ENCODE data around the gene RHD.
A peak's percentile ranks its signal among the peaks of the same experiment; 100 is the strongest.
"Not testable (repeated sequence)": the region's sequence is repeated elsewhere in the genome, so short reads cannot be mapped to it uniquely, and the experiment has no call there.

The RHD gene

DNA sequence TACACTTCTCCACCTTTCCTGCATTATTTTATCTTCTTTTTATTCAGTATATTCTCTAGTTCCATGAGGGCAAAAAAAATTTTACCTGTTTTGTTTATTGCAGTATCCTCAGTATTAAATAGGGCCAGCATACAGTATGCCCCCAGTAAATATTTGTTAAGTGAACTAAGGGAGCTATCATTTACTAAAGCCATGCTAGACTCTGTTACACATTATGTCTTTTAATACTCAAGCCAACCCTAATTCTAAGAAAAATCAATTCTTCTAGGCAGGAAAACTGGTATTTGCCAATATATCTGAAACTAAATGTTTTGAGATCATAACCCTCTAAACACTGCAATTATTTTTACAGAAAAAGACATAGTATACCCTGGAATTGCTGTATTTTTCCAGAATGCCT, 84.1 kb downstream of the RHD start:
- TF ChIP-seq, protein P1, sequence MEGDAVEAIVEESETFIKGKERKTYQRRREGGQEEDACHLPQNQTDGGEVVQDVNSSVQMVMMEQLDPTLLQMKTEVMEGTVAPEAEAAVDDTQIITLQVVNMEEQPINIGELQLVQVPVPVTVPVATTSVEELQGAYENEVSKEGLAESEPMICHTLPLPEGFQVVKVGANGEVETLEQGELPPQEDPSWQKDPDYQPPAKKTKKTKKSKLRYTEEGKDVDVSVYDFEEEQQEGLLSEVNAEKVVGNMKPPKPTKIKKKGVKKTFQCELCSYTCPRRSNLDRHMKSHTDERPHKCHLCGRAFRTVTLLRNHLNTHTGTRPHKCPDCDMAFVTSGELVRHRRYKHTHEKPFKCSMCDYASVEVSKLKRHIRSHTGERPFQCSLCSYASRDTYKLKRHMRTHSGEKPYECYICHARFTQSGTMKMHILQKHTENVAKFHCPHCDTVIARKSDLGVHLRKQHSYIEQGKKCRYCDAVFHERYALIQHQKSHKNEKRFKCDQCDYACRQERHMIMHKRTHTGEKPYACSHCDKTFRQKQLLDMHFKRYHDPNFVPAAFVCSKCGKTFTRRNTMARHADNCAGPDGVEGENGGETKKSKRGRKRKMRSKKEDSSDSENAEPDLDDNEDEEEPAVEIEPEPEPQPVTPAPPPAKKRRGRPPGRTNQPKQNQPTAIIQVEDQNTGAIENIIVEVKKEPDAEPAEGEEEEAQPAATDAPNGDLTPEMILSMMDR (IDR thresholded peaks at IDR 0.05; ENCODE audit: unreplicated experiment in 3 of 3) = no peak
- no peak overlapping the region for H3K4me3 Mint-ChIP-seq
- no peaks in the 10 kb centered on the region for H3K9me3 Mint-ChIP-seq
- H3K27me3 Mint-ChIP-seq (ENCODE audit: low read depth) = no peaks in the 10 kb centered on the region
- no peaks in the 10 kb centered on the region for H3K4me1 Mint-ChIP-seq
- H3K27ac Mint-ChIP-seq = no peak overlapping the region
- peaks cover 60% of the 10 kb centered on the region for H3K36me3 Mint-ChIP-seq (ENCODE audit: low read depth)

GRCh38 chr1:25356848-25357247, 84.5 kb downstream of the RHD start:
- TF ChIP-seq, protein P1 (IDR thresholded peaks at IDR 0.05; ENCODE audit: unreplicated experiment in 3 of 3) = no peak
- no peaks in the 10 kb centered on the region for H3K27me3 Mint-ChIP-seq (ENCODE audit: low read depth)
- H3K4me1 Mint-ChIP-seq = peaks cover 2% of the 10 kb centered on the region
- H3K9me3 Mint-ChIP-seq = no peaks in the 10 kb centered on the region
- no peak overlapping the region for H3K27ac Mint-ChIP-seq
- no peak overlapping the region for H3K4me3 Mint-ChIP-seq
- peaks cover 63% of the 10 kb centered on the region for H3K36me3 Mint-ChIP-seq (ENCODE audit: low read depth)

GRCh38 chr1:25360596-25361581, 88.6 kb downstream of the RHD start:
- TF ChIP-seq, protein P1 (IDR thresholded peaks at IDR 0.05; ENCODE audit: unreplicated experiment in 3 of 3) = no peak
- no peak overlapping the region for H3K4me3 Mint-ChIP-seq
- no peaks in the 10 kb centered on the region for H3K27me3 Mint-ChIP-seq (ENCODE audit: low read depth)
- no peaks in the 10 kb centered on the region for H3K9me3 Mint-ChIP-seq
- H3K36me3 Mint-ChIP-seq (ENCODE audit: low read depth) = peaks cover 48% of the 10 kb centered on the region
- H3K27ac Mint-ChIP-seq = peak overlapping the region; percentile 9 to 87 (median 74)
- H3K4me1 Mint-ChIP-seq = peaks cover 7% of the 10 kb centered on the region

DNA sequence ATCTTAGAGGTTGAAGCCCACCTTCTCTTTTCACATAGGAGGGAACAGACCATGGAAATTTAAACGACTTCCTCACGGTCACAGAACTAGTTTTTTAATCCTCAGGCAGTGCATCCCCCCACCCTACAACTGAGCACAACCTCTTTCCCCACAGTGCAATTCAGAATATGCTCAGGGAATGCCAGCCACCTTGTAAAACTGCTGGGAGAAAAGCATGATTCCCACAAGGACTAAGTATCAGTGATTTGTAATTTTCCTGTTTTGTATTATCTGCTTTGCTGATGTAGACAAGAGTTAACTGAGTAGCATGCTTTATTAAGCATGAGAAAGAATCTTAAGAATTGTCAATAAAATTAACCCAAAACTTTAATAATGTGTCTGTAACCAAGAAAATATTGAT, 89.6 kb downstream of the RHD start:
- Mint-ChIP-seq H3K4me1 (peaks cover 7% of the 10 kb centered on the region), H3K27me3 (ENCODE audit: low read depth) (no peaks in the 10 kb centered on the region), H3K27ac (peak overlapping the region; percentile 55 to 87 (median 74)), H3K36me3 (ENCODE audit: low read depth) (peaks cover 42% of the 10 kb centered on the region), H3K9me3 (no peaks in the 10 kb centered on the region), H3K4me3 (no peak overlapping the region)
- TF ChIP-seq, protein P1 (IDR thresholded peaks at IDR 0.05; ENCODE audit: unreplicated experiment in 3 of 3) = no peak

DNA sequence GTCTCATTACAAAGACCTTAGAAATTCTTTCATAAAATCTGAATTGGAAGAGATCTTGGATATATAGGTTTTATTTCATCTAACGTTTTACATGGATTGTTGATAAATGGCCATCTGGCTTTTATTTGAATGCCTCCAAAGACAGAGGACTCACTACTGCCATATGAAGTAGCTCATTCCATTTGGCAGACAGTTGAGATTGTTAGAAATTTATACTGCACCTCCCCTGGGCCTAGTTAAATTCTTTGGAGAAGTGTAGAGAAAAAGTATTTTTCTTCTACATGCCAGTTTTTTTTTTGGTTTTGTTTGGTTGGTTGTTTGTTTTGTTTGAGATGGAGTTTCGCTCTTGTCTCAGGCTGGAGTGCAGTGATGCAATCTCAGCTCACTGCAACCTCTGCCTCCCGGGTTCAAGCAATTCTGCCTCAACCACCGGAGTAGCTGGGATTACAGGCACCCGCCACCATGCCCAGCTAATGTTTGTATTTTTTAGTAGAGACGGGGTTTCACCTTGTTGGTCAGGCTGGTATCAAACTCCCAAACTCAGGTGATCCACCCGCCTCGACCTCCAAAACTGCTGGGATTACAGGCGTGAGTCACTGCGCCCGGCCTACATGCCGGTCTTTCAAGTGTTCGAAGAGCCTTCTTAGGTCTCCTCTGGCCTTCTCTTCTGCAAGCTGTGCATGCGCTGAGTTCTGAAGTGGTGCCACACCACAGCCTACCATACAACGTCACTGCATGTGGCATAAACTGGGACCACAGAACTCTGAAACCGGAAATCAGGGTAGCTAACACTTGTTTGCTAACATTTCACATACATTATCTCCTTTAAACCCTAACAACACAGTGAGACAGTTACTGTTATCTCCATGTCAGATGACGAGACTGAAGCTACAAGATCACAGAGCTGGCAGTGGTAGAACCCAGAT, 90.6 kb downstream of the RHD start:
- H3K27ac Mint-ChIP-seq = peak overlapping the region in 1 of 3 experiments; percentile 87
- not testable (repeated sequence) for H3K4me3 Mint-ChIP-seq; H3K27me3 Mint-ChIP-seq (ENCODE audit: low read depth); H3K9me3 Mint-ChIP-seq; H3K4me1 Mint-ChIP-seq
- peaks cover 34% of the 10 kb centered on the region for H3K36me3 Mint-ChIP-seq (ENCODE audit: low read depth)

DNA sequence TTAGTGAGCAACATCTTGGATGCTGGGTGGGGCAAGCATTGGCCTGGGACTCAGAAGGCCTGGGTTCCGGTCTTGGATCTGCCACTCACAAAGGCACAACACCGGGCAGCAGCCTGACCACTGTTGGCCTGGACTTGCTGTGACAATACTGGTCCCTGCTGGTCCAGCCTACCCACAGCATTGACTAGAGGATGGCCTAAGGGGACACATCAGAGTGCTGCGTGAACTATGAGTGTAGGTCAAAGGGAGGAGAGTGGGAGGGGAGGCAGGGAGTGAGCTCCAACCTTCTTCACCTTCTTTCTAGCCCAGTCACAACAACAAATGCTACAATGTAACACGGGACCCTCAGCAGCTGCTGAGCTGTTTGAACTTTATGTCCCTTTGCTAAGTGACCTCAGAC, 96.9 kb downstream of the RHD start:
- H3K27me3 Mint-ChIP-seq (ENCODE audit: low read depth) = no peaks in the 10 kb centered on the region
- H3K27ac Mint-ChIP-seq = no peak overlapping the region
- H3K36me3 Mint-ChIP-seq (ENCODE audit: low read depth) = no peaks in the 10 kb centered on the region
- H3K9me3 Mint-ChIP-seq = no peaks in the 10 kb centered on the region
- no peaks in the 10 kb centered on the region for H3K4me1 Mint-ChIP-seq
- TF ChIP-seq, protein P1 (IDR thresholded peaks at IDR 0.05; ENCODE audit: unreplicated experiment in 3 of 3) = no peak
- H3K4me3 Mint-ChIP-seq = no peak overlapping the region

- not testable (repeated sequence) for H3K36me3 Mint-ChIP-seq (ENCODE audit: low read depth); H3K9me3 Mint-ChIP-seq
Observed at GRCh38 chr1:25369691-25370271, 97.5 kb downstream of the RHD start.

GRCh38 chr1:25371757-25372156, 99.4 kb downstream of the RHD start:
- H3K27me3 Mint-ChIP-seq (ENCODE audit: low read depth); H3K4me3 Mint-ChIP-seq; H3K36me3 Mint-ChIP-seq (ENCODE audit: low read depth); H3K27ac Mint-ChIP-seq; H3K9me3 Mint-ChIP-seq; H3K4me1 Mint-ChIP-seq: not testable (repeated sequence)

More at GRCh38 chr1:25369691-25370271, 97.5 kb downstream of the RHD start:
- H3K4me1 Mint-ChIP-seq; H3K27ac Mint-ChIP-seq; H3K4me3 Mint-ChIP-seq; H3K27me3 Mint-ChIP-seq (ENCODE audit: low read depth): not testable (repeated sequence)

All from nephron (organoid).